ENCODE data around the gene NDUFA13. TPM values are rescaled to one million over a fixed set of nuclear protein-coding genes. Genes with fewer than 3 reads are reported as not detected.

NDUFA13 gene
- total RNA-seq, 1 donor from 2014 or later: 169 TPM

DNA sequence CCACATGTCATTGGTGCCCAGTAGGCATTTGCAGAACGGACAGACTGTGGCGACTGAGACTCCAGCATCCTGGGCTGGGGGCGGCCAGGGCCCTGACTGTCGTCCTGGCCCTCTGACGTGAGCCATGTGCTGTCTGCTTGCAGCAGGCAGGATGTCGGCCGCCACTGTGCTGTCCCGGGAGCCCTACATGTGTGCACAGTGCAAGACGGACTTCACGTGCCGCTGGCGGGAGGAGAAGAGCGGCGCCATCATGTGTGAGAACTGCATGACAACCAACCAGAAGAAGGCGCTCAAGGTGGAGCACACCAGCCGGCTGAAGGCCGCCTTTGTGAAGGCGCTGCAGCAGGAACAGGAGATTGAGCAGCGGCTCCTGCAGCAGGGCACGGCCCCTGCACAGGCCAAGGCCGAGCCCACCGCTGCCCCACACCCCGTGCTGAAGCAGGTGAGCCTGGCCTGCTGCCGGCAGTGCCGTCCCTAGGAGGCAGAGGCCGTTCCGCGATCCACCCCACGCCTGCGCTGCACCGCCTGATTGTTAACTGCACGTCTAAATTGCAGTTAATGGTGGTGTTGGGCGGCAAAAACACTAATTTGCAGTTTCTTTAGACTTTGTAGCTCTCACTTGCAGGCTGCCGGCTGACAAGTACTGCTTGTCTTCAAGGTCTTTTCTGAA lies 14.9 kb upstream of the NDUFA13 start:
- peaks cover 74 to 83% (median 82%) of the 10 kb centered on the region in 3 donors for H3K36me3 ChIP-seq (ENCODE audit: control insufficient read depth in 3 of 3, insufficient read depth in 3 of 3, low read length in 3 of 3)
- no peaks in the 10 kb centered on the region for H3K9me3 ChIP-seq (ENCODE audit: control insufficient read depth in 3 of 3, low read length in 3 of 3)
- H3K27ac ChIP-seq (ENCODE audit: low read depth, low read length): no peak overlapping the region
- H3K4me3 ChIP-seq (ENCODE audit: low read length in 3 of 3): no peak overlapping the region
- H3K9ac ChIP-seq (ENCODE audit: low read depth in 1 of 3, low read length in 3 of 3): no peak overlapping the region
- no peaks in the 10 kb centered on the region for H3K27me3 ChIP-seq (ENCODE audit: control insufficient read depth in 3 of 3, insufficient read depth in 3 of 3, low read length in 3 of 3)
- H3K4me1 ChIP-seq (ENCODE audit: control insufficient read depth in 3 of 3, insufficient read depth in 3 of 3, low read length in 3 of 3): no peaks in the 10 kb centered on the region

DNA sequence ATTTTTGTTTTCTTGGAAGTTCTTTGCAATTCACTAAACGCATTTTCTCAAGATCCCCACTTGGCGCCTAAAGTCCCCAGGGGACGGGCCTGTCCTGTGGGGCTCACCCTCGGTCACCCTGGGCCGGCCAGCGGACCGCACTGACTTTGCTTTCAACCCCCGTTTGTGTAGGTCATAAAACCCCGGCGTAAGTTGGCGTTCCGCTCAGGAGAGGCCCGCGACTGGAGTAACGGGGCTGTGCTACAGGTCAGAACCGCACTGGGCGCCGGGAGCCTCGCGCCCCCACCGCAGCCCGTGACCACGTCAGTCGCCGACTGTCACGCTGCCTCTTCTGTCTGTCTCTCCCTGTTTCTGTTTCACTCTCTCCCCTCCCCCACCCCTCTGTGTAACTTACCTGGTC lies 14.2 kb upstream of the NDUFA13 start:
- H3K4me1 ChIP-seq (ENCODE audit: control insufficient read depth in 3 of 3, insufficient read depth in 3 of 3, low read length in 3 of 3): no peaks in the 10 kb centered on the region
- no peak overlapping the region for H3K9ac ChIP-seq (ENCODE audit: low read depth in 1 of 3, low read length in 3 of 3)
- H3K36me3 ChIP-seq (ENCODE audit: control insufficient read depth in 3 of 3, insufficient read depth in 3 of 3, low read length in 3 of 3): peaks cover 70 to 82% (median 76%) of the 10 kb centered on the region in 3 donors
- no peaks in the 10 kb centered on the region for H3K9me3 ChIP-seq (ENCODE audit: control insufficient read depth in 3 of 3, low read length in 3 of 3)
- H3K27me3 ChIP-seq (ENCODE audit: control insufficient read depth in 3 of 3, insufficient read depth in 3 of 3, low read length in 3 of 3): no peaks in the 10 kb centered on the region
- no peak overlapping the region for H3K27ac ChIP-seq (ENCODE audit: low read depth, low read length)
- no peak overlapping the region for H3K4me3 ChIP-seq (ENCODE audit: low read length in 3 of 3)

DNA sequence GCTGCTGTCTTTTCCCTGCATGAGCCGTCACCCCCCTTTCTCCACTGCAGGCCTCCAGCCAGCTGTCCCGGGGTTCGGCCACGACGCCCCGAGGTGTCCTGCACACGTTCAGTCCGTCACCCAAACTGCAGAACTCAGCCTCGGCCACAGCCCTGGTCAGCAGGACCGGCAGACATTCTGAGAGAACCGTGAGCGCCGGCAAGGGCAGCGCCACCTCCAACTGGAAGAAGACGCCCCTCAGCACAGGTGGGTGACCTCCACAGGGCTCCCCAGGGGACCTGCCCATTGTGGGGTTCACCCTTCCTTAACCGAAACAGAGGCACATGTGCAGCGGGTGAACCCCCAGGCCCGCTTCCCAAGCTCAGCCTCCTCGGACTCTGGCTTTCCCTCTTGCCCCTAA lies 13.7 kb upstream of the NDUFA13 start:
- H3K4me1 ChIP-seq (ENCODE audit: control insufficient read depth in 3 of 3, insufficient read depth in 3 of 3, low read length in 3 of 3): no peaks in the 10 kb centered on the region
- H3K36me3 ChIP-seq (ENCODE audit: control insufficient read depth in 3 of 3, insufficient read depth in 3 of 3, low read length in 3 of 3): peaks cover 72 to 82% (median 74%) of the 10 kb centered on the region in 3 donors
- H3K27ac ChIP-seq (ENCODE audit: low read depth, low read length): no peak overlapping the region
- H3K9me3 ChIP-seq (ENCODE audit: control insufficient read depth in 3 of 3, low read length in 3 of 3): no peaks in the 10 kb centered on the region
- no peaks in the 10 kb centered on the region for H3K27me3 ChIP-seq (ENCODE audit: control insufficient read depth in 3 of 3, insufficient read depth in 3 of 3, low read length in 3 of 3)
- H3K4me3 ChIP-seq (ENCODE audit: low read length in 3 of 3): no peak overlapping the region
- H3K9ac ChIP-seq (ENCODE audit: low read depth in 1 of 3, low read length in 3 of 3): no peak overlapping the region

DNA sequence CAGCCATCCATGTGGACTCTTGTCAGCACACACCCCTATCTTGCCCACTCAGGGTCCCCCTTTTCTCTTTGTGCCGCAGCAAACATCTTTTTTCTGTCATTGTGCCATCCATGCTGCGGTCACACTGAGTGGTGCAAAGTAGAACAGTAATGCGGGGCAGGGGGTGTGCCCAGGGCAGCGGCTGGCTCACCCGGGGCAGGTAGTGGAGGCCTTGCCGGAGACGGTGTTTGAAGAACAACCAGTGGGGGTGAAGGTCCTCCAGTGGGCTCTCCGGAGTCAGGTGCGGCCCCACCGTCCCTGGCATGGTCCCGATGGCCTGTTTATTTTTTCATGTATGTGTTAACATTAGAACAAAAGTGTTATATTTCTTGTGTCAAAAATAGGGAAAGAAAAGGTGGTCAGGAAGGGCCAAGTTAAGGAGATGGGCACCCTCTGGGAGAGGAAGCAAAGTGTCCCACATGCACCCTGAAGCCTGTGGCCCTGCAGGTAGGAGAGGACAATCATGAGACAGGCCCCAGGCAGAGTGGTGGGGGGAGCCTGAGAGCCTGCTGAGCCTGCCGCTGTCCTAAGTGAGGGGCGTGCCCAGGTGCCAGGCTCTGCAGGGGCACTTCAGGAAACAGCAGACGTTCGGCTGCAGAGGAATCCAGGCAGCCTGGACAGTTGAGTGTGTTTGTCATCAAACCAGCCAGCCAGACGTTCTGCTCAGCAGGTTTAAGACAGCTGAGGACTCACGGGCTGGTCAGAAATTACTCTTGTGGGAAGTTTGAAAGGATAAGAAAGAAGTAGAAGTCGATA lies 13.0 kb upstream of the NDUFA13 start:
- Histone ChIP-seq H3K9me3 (ENCODE audit: control insufficient read depth in 3 of 3, low read length in 3 of 3) (no peaks in the 10 kb centered on the region), H3K9ac (ENCODE audit: low read depth in 1 of 3, low read length in 3 of 3) (no peak overlapping the region), H3K4me3 (ENCODE audit: low read length in 3 of 3) (no peak overlapping the region), H3K4me1 (ENCODE audit: control insufficient read depth in 3 of 3, insufficient read depth in 3 of 3, low read length in 3 of 3) (no peaks in the 10 kb centered on the region), H3K36me3 (ENCODE audit: control insufficient read depth in 3 of 3, insufficient read depth in 3 of 3, low read length in 3 of 3) (peaks cover 73 to 82% (median 73%) of the 10 kb centered on the region in 3 donors), H3K27me3 (ENCODE audit: control insufficient read depth in 3 of 3, insufficient read depth in 3 of 3, low read length in 3 of 3) (no peaks in the 10 kb centered on the region), H3K27ac (ENCODE audit: low read depth, low read length) (no peak overlapping the region)

DNA sequence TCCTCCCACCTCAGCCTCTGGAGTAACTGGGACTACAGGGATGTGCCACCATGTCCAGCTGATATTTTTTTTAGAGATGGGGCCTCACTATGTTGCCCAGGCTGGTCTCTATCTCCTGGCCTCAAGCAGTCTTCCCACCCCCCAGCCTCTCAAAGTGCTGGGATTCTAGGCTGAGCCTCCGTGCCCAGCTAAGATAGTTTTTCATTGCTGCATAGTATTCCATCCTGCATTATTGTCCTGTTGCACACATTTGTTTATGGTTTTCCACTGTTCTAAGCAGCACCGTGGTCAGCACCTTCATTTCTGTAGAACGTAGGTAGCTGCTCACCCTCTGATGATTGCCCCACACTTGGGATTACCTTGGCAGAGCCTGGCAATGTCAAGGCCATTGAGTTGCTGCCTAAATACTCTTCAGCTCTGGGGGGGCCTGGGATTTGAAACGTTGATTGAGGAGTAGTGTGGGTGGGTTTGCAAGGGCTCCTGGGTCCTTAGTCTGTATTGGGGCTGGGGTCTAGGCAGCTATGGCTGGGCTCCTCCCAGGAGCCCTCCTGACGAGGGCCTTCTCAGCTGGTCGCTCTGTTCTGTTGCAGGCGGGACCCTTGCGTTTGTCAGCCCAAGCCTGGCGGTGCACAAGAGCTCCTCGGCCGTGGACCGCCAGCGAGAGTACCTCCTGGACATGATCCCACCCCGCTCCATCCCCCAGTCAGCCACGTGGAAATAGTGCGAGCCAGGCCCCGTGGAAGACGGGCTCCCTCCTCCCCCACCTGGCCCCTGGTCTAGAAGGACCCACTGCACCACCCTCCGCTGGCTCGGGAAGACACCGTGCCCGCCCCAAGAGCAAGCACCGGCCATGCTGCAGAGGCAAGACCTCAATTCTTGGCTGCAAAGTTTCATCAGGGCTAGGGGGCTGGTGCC lies 11.0 kb upstream of the NDUFA13 start:
- Histone ChIP-seq H3K36me3 (ENCODE audit: control insufficient read depth in 3 of 3, insufficient read depth in 3 of 3, low read length in 3 of 3) (peaks cover 56 to 64% (median 57%) of the 10 kb centered on the region in 3 donors), H3K9ac (ENCODE audit: low read depth in 1 of 3, low read length in 3 of 3) (no peak overlapping the region), H3K4me3 (ENCODE audit: low read length in 3 of 3) (no peak overlapping the region), H3K27me3 (ENCODE audit: control insufficient read depth in 3 of 3, insufficient read depth in 3 of 3, low read length in 3 of 3) (no peaks in the 10 kb centered on the region), H3K4me1 (ENCODE audit: control insufficient read depth in 3 of 3, insufficient read depth in 3 of 3, low read length in 3 of 3) (no peaks in the 10 kb centered on the region), H3K9me3 (ENCODE audit: control insufficient read depth in 3 of 3, low read length in 3 of 3) (no peaks in the 10 kb centered on the region), H3K27ac (ENCODE audit: low read depth, low read length) (no peak overlapping the region)

DNA sequence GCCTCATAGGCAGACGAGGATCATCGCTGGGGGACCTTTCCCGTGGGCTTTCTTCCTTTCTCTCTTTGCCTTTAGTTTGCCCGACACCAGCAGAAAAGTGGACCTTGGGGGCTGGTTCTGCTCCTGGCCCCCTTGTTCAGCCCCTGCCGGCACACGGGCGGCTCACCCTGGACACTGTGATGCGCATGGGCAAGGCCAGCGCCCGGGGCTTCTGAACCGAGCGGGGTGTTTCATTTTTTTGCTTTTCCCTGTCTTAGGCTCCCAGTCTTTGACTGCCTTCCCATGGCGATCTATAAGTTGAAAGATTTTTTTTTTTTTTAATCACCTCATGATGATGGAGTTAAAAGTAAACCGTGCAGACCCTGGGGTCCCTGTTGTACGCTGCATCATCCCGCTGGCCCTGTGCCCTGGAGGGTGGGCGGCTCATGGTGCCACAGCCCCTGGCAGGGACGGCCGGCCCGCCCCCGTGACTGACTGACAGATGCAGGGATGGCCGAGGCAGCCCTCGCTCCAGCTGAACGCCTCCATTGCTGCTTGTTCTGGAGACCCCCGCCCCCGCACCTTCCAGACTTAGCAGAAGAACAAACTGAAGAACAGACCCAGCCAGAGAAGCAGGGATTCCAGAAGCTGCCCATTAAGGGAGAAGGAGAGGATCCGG lies 10.2 kb upstream of the NDUFA13 start:
- Histone ChIP-seq H3K9ac (ENCODE audit: low read depth in 1 of 3, low read length in 3 of 3) (no peak overlapping the region), H3K36me3 (ENCODE audit: control insufficient read depth in 3 of 3, insufficient read depth in 3 of 3, low read length in 3 of 3) (peaks cover 49 to 58% (median 51%) of the 10 kb centered on the region in 3 donors), H3K4me1 (ENCODE audit: control insufficient read depth in 3 of 3, insufficient read depth in 3 of 3, low read length in 3 of 3) (no peaks in the 10 kb centered on the region)

DNA sequence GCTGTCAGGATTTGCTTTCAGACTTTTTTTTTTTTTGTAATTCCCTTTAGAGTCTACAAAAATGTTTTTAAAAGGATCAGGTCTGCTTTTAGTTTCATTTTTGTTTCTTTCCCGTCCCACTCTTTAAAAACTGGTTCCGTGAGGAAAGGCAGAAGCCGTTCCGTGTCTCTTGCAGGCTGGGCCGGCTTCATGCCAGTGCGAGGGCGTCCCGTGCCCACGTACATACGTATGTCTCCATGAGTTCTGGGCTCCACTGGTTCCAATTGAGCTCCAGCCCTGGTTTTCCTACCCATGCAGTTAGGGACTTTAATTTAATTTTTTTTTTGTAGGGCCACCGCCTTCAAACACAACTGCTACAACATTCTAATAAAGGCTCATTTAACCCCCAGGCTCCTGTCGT lies 9.4 kb upstream of the NDUFA13 start:
- Histone ChIP-seq H3K36me3 (ENCODE audit: control insufficient read depth in 3 of 3, insufficient read depth in 3 of 3, low read length in 3 of 3) (peaks cover 43 to 50% (median 49%) of the 10 kb centered on the region in 3 donors), H3K27ac (ENCODE audit: low read depth, low read length) (no peak overlapping the region)

More for the DNA sequence above, 10.2 kb upstream of the NDUFA13 start:
- H3K27me3 ChIP-seq (ENCODE audit: control insufficient read depth in 3 of 3, insufficient read depth in 3 of 3, low read length in 3 of 3): no peaks in the 10 kb centered on the region
- no peak overlapping the region for H3K27ac ChIP-seq (ENCODE audit: low read depth, low read length)
- H3K9me3 ChIP-seq (ENCODE audit: control insufficient read depth in 3 of 3, low read length in 3 of 3): no peaks in the 10 kb centered on the region
- no peak overlapping the region for H3K4me3 ChIP-seq (ENCODE audit: low read length in 3 of 3)

DNA sequence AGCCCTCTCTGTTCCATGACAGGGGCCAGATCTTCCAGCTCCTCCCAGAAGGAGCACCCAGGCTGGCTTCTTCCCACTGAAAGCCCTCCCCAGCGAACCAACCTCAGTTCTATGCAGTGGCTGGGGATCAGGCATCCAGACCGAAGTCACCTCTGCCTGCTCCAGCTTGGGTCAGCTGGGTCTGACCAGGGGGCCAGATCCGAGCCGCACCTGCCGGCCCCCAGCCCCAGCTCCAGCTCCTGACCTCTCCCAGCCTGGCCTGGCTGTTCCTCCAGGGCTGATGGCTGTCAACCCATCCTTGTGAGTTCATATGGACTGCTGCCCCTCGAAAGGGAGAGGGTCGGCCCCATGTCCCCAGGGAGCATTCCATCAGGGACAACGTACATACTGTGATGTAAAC lies 8.7 kb upstream of the NDUFA13 start:
- Histone ChIP-seq H3K36me3 (ENCODE audit: control insufficient read depth in 3 of 3, insufficient read depth in 3 of 3, low read length in 3 of 3) (peaks cover 37 to 43% (median 42%) of the 10 kb centered on the region in 3 donors), H3K4me3 (ENCODE audit: low read length in 3 of 3) (no peak overlapping the region), H3K9me3 (ENCODE audit: control insufficient read depth in 3 of 3, low read length in 3 of 3) (no peaks in the 10 kb centered on the region), H3K4me1 (ENCODE audit: control insufficient read depth in 3 of 3, insufficient read depth in 3 of 3, low read length in 3 of 3) (no peaks in the 10 kb centered on the region), H3K27ac (ENCODE audit: low read depth, low read length) (no peak overlapping the region), H3K9ac (ENCODE audit: low read depth in 1 of 3, low read length in 3 of 3) (no peak overlapping the region), H3K27me3 (ENCODE audit: control insufficient read depth in 3 of 3, insufficient read depth in 3 of 3, low read length in 3 of 3) (no peaks in the 10 kb centered on the region)

More for the DNA sequence above, 9.4 kb upstream of the NDUFA13 start:
- Histone ChIP-seq H3K4me3 (ENCODE audit: low read length in 3 of 3) (no peak overlapping the region), H3K4me1 (ENCODE audit: control insufficient read depth in 3 of 3, insufficient read depth in 3 of 3, low read length in 3 of 3) (no peaks in the 10 kb centered on the region), H3K9me3 (ENCODE audit: control insufficient read depth in 3 of 3, low read length in 3 of 3) (no peaks in the 10 kb centered on the region), H3K9ac (ENCODE audit: low read depth in 1 of 3, low read length in 3 of 3) (no peak overlapping the region), H3K27me3 (ENCODE audit: control insufficient read depth in 3 of 3, insufficient read depth in 3 of 3, low read length in 3 of 3) (no peaks in the 10 kb centered on the region)

DNA sequence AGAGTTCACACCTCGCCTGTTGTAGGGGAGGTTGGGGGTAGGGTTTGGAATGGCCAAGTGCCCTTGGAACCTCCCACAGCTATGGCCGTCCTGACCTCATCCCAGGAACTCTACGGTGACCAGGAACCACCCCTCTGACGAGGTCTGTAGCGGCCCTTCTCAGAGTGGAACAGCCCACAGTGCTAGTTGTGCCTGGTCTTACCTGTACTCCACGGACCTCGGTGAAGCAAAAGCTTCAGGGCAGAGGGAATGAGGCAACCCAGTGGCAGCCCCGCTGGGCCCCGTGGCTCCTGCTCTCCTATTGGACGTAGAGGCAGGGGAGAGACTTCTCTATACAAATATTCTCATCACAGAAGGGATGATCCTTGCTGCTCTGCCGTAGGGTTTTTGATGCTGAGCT lies 7.8 kb upstream of the NDUFA13 start:
- Histone ChIP-seq H3K27ac (ENCODE audit: low read depth, low read length) (no peak overlapping the region), H3K36me3 (ENCODE audit: control insufficient read depth in 3 of 3, insufficient read depth in 3 of 3, low read length in 3 of 3) (peaks cover 28 to 34% (median 34%) of the 10 kb centered on the region in 3 donors), H3K4me3 (ENCODE audit: low read length in 3 of 3) (no peak overlapping the region), H3K9ac (ENCODE audit: low read depth in 1 of 3, low read length in 3 of 3) (no peak overlapping the region), H3K4me1 (ENCODE audit: control insufficient read depth in 3 of 3, insufficient read depth in 3 of 3, low read length in 3 of 3) (no peaks in the 10 kb centered on the region), H3K27me3 (ENCODE audit: control insufficient read depth in 3 of 3, insufficient read depth in 3 of 3, low read length in 3 of 3) (no peaks in the 10 kb centered on the region), H3K9me3 (ENCODE audit: control insufficient read depth in 3 of 3, low read length in 3 of 3) (no peaks in the 10 kb centered on the region)
